Panc1 (cell line): Measurements from ENCODE around the gene CFAP69. TPM values are rescaled to one million over a fixed set of nuclear protein-coding genes. Genes with fewer than 3 reads are reported as not detected.

ENCODE experiments used
- ATAC-seq: fragments of 200-7000 bp; cut with Tn5 transposase; 2 replicates; pipeline ENCODE4 v1.9.1; 2020; ENCODE audit warnings: mild to moderate bottlenecking, moderate library complexity
- BruUV-seq: library from RNA; stranded (reverse); fragments of 400-500 nt; replicated peaks from 2 replicates; lab custom pipeline; 2021; lab: Mats Ljungman, UMichigan
- CTCF ChIA-PET: fragments of 300-600 bp; sonication (Branson Sonifier 250); formaldehyde crosslinking; loops from one replicate; lab custom pipeline; 2022; ENCODE audit warnings: antibody characterized with exemption; lab: Charles Lee
- POLR2A ChIA-PET: fragments of 300-600 bp; sonication (Branson Sonifier 250); formaldehyde crosslinking; loops from one replicate; lab custom pipeline; 2022; ENCODE audit warnings: antibody characterized with exemption; lab: Charles Lee
- DNase-seq: peaks from one replicate; pipeline ENCODE4 v3.0.0-alpha.2; 2010; ENCODE audit warnings: low read depth, low spot score
- H3K27ac ChIP-seq: 2 replicates; pipeline ENCODE4 v1.5.1; 2011; ENCODE audit warnings: mild to moderate bottlenecking, low read length, inconsistent platforms
- H3K27me3 ChIP-seq: fragments of 200-500 bp; sonication (Bioruptor generic); 2 replicates; pipeline ENCODE4 v1.6.0; 2014; ENCODE audit warnings: low read length, inconsistent platforms; ENCODE audit not compliant: control insufficient read depth, insufficient read depth
- H3K36me3 ChIP-seq: fragments of 200-500 bp; sonication (Bioruptor generic); 2 replicates; pipeline ENCODE4 v1.5.1; 2014; ENCODE audit warnings: inconsistent platforms, mild to moderate bottlenecking, low read length, moderate library complexity; ENCODE audit not compliant: control insufficient read depth, insufficient read depth
- H3K4me1 ChIP-seq: 2 replicates; pipeline ENCODE4 v1.5.1; 2011; ENCODE audit warnings: inconsistent platforms, mild to moderate bottlenecking, low read length, moderate library complexity; ENCODE audit not compliant: control insufficient read depth, insufficient read depth
- H3K4me3 ChIP-seq, 2 experiments: 2 replicates each; pipeline ENCODE4 v1.5.1; 2011 to 2012; ENCODE audit warnings: low read depth in 2 of 2, low read length in 2 of 2, mild to moderate bottlenecking in 2 of 2, inconsistent platforms in 1 of 2, moderate library complexity in 1 of 2
- H3K9me3 ChIP-seq: fragments of 200-500 bp; sonication (Bioruptor generic); 2 replicates; pipeline ENCODE4 v1.5.1; 2014; ENCODE audit warnings: low read depth, mild to moderate bottlenecking, inconsistent platforms, low read length, moderate library complexity; ENCODE audit not compliant: control insufficient read depth, insufficient read depth
- CTCF ChIP-seq: fragments of 450-650 bp; IDR thresholded peaks from 2 replicates; pipeline ENCODE4 v1.5.1; 2017; ENCODE audit warnings: mild to moderate bottlenecking
- POLR2AphosphoS5 ChIP-seq: IDR thresholded peaks from 2 replicates; pipeline ENCODE4 v1.6.1; 2012; ENCODE audit warnings: mild to moderate bottlenecking, low read depth, low read length, moderate library complexity
- REST ChIP-seq, 2 experiments: IDR thresholded peaks; 2 replicates each; pipeline ENCODE4 v1.6.1; 2011 to 2012; ENCODE audit warnings: low read depth in 2 of 2, control low read depth in 1 of 2, low read length in 1 of 2, mild to moderate bottlenecking in 1 of 2, moderate library complexity in 1 of 2; ENCODE audit not compliant: insufficient read depth in 1 of 2
- SIN3A ChIP-seq: IDR thresholded peaks from 2 replicates; pipeline ENCODE4 v1.6.1; 2012; ENCODE audit warnings: low read depth, mild to moderate bottlenecking, low read length, moderate library complexity, borderline replicate concordance; ENCODE audit not compliant: insufficient read depth
- TCF7L2 ChIP-seq: IDR thresholded peaks from 2 replicates; pipeline ENCODE4 v1.6.1; 2011; ENCODE audit warnings: mild to moderate bottlenecking, low read depth, low read length, inconsistent platforms
- in situ Hi-C: cut with HindIII; loops from 2 replicates; pipeline ENCODE4 v1.10.0; 2016; ENCODE audit warnings: low sequenced_read_pairs, low pct_unique_long_range_greater_than_20kb
- intact Hi-C: fragments of 100-400 bp; cut with micrococcal nuclease; formaldehyde crosslinking; loops from one replicate; pipeline ENCODE4 v1.10.0; 2022; ENCODE audit not compliant: unreplicated experiment
- total RNA-seq: library from RNA; stranded (reverse); gene quantifications from one replicate; pipeline ENCODE4 v1.2.1, GENCODE V29; 2021; ENCODE audit not compliant: unreplicated experiment

CFAP69 gene
- total RNA-seq, 1 experiment from 2014 or later: 0.51 TPM

GRCh38 chr7:90303241-90303640 is 58.3 kb downstream of the CFAP69 start:
- in situ Hi-C loops: no loop called here
- BruUV-seq: no TSS peak
- no peak for TF ChIP-seq POLR2AphosphoS5
- no peak for TF ChIP-seq TCF7L2
- no peak for TF ChIP-seq CTCF
- TF ChIP-seq REST (IDR thresholded peaks at IDR 0.05; ENCODE audit: insufficient read depth in 1 of 2, low read depth in 2 of 2, low read length in 1 of 2): no peak
- TF ChIP-seq SIN3A: no peak
- no peak overlapping the region for H3K4me3 ChIP-seq
- H3K27ac ChIP-seq: no peak overlapping the region
- H3K9me3 ChIP-seq: no peaks in the 10 kb centered on the region
- no peaks in the 10 kb centered on the region for H3K27me3 ChIP-seq
- DNase-seq (no peak), ATAC-seq (no peak)
- H3K36me3 ChIP-seq: no peaks in the 10 kb centered on the region
- intact Hi-C loops: no loop called here
- no peaks in the 10 kb centered on the region for H3K4me1 ChIP-seq
- CTCF ChIA-PET: no interaction called here
- POLR2A ChIA-PET: no interaction called here

GRCh38 chr7:90309872-90310271 is 64.9 kb downstream of the CFAP69 start:
- ATAC-seq: no peak
- no peaks in the 10 kb centered on the region for H3K27me3 ChIP-seq
- POLR2A ChIA-PET: no interaction called here
- H3K9me3 ChIP-seq: no peaks in the 10 kb centered on the region
- BruUV-seq: no TSS peak
- H3K36me3 ChIP-seq: no peaks in the 10 kb centered on the region
- intact Hi-C loops: no loop called here
- H3K27ac ChIP-seq: no peak overlapping the region
- no peak for DNase-seq
- CTCF ChIA-PET: no interaction called here
- TF ChIP-seq SIN3A (no peak), CTCF (no peak), REST (IDR thresholded peaks at IDR 0.05; ENCODE audit: insufficient read depth in 1 of 2, low read depth in 2 of 2, low read length in 1 of 2) (no peak), POLR2AphosphoS5 (no peak)
- H3K4me3 ChIP-seq: no peak overlapping the region
- no peaks in the 10 kb centered on the region for H3K4me1 ChIP-seq
- in situ Hi-C loops: no loop called here
